MM.1S (cell line): ENCODE results near the gene HSD17B11.

Source experiments
- DNase-seq: peaks from one replicate; pipeline ENCODE4 v3.0.0-alpha.2; 2015
- H2AFZ ChIP-seq: fragments of 300-600 bp; sonication (generic); 2 replicates; pipeline ENCODE4 v1.6.0; 2016; ENCODE audit warnings: antibody characterized with exemption, low read length
- H3F3A ChIP-seq: fragments of 300-600 bp; sonication (generic); 2 replicates; pipeline ENCODE4 v1.6.1; 2016; ENCODE audit warnings: mild to moderate bottlenecking, antibody characterized with exemption, low read length, moderate library complexity, mixed read lengths; ENCODE audit not compliant: insufficient read depth
- H3K27ac ChIP-seq: fragments of 300-600 bp; sonication (generic); 2 replicates; pipeline ENCODE4 v1.5.1; 2016; ENCODE audit warnings: mild to moderate bottlenecking, low read length
- H3K27me3 ChIP-seq: fragments of 300-600 bp; sonication (generic); replicated peaks from 2 replicates; pipeline ENCODE4 v1.6.0; 2016; ENCODE audit warnings: low read length; ENCODE audit not compliant: insufficient read depth
- H3K36me3 ChIP-seq: fragments of 300-600 bp; sonication (generic); replicated peaks from 2 replicates; pipeline ENCODE4 v1.6.1; 2016; ENCODE audit warnings: mild to moderate bottlenecking, low read length, mixed read lengths; ENCODE audit not compliant: insufficient read depth
- H3K4me1 ChIP-seq: fragments of 300-600 bp; sonication (generic); 2 replicates; pipeline ENCODE4 v1.6.1; 2016; ENCODE audit warnings: low read length, mixed read lengths
- H3K4me2 ChIP-seq: fragments of 300-600 bp; sonication (generic); 2 replicates; pipeline ENCODE4 v1.6.0; 2016; ENCODE audit warnings: low read depth, low read length
- H3K4me3 ChIP-seq: fragments of 300-600 bp; sonication (generic); 2 replicates; pipeline ENCODE4 v1.5.1; 2016; ENCODE audit warnings: low read length, mixed read lengths
- H3K79me2 ChIP-seq: fragments of 300-600 bp; sonication (generic); 2 replicates; pipeline ENCODE4 v1.6.1; 2016; ENCODE audit warnings: mixed run types, low read length, mixed read lengths
- H3K9ac ChIP-seq: fragments of 300-600 bp; sonication (generic); 2 replicates; pipeline ENCODE4 v1.6.1; 2016; ENCODE audit warnings: low read length, mixed read lengths
- H3K9me2 ChIP-seq: fragments of 300-600 bp; sonication (generic); replicated peaks from 2 replicates; pipeline ENCODE4 v1.6.1; 2016; ENCODE audit warnings: mild to moderate bottlenecking, low read length, mixed read lengths; ENCODE audit not compliant: insufficient read depth
- H3K9me3 ChIP-seq: fragments of 300-600 bp; sonication (generic); replicated peaks from 2 replicates; pipeline ENCODE4 v1.6.1; 2016; ENCODE audit warnings: mild to moderate bottlenecking, low read length, mixed read lengths; ENCODE audit not compliant: insufficient read depth
- H4K20me1 ChIP-seq: fragments of 300-600 bp; sonication (generic); 2 replicates; pipeline ENCODE4 v1.6.1; 2016; ENCODE audit warnings: mild to moderate bottlenecking, low read length, moderate library complexity, mixed read lengths; ENCODE audit not compliant: insufficient read depth
- CTCF ChIP-seq: fragments of 300-600 bp; sonication (generic); IDR thresholded peaks from 2 replicates; pipeline ENCODE4 v1.5.1; 2016; ENCODE audit warnings: antibody characterized with exemption, low read length, mixed read lengths
- EZH2 ChIP-seq: fragments of 300-600 bp; sonication (generic); optimal IDR thresholded peaks from 2 replicates; pipeline ENCODE3; 2017; ENCODE audit warnings: low read depth, mild to moderate bottlenecking, antibody characterized with exemption, low read length, mixed read lengths
- EZH2phosphoT487 ChIP-seq: fragments of 300-600 bp; sonication (generic); IDR thresholded peaks from 2 replicates; pipeline ENCODE4 v1.6.1; 2018; ENCODE audit warnings: antibody characterized with exemption, low read length

The HSD17B11 gene

GRCh38 chr4:87416965-87417364 is 26.0 kb upstream of the HSD17B11 start:
- Histone ChIP-seq H3K9ac (no peak overlapping the region), H3K9me2 (no peaks in the 10 kb centered on the region), H3K4me2 (no peak overlapping the region), H2AFZ (no peak overlapping the region), H3K4me3 (no peak overlapping the region), H3K9me3 (no peaks in the 10 kb centered on the region), H3K36me3 (no peaks in the 10 kb centered on the region), H3K79me2 (no peaks in the 10 kb centered on the region), H3F3A (no peaks in the 10 kb centered on the region), H3K4me1 (no peaks in the 10 kb centered on the region), H3K27me3 (no peaks in the 10 kb centered on the region), H4K20me1 (no peaks in the 10 kb centered on the region), H3K27ac (no peak overlapping the region)
- no peak for TF ChIP-seq CTCF
- DNase-seq = no peak

- Histone ChIP-seq H3K79me2 (no peaks in the 10 kb centered on the region), H3F3A (no peaks in the 10 kb centered on the region), H3K9ac (no peak overlapping the region), H4K20me1 (no peaks in the 10 kb centered on the region), H3K36me3 (no peaks in the 10 kb centered on the region), H2AFZ (no peak overlapping the region), H3K9me3 (no peaks in the 10 kb centered on the region), H3K27ac (no peak overlapping the region), H3K27me3 (no peaks in the 10 kb centered on the region), H3K4me2 (no peak overlapping the region), H3K4me1 (no peaks in the 10 kb centered on the region), H3K9me2 (no peaks in the 10 kb centered on the region), H3K4me3 (no peak overlapping the region)
- TF ChIP-seq CTCF (no peak), EZH2 (no peak), EZH2phosphoT487 (no peak)
- no peak for DNase-seq
Observed at GRCh38 chr4:87414816-87415215, 23.8 kb upstream of the HSD17B11 start.

- H3K9me3 ChIP-seq = no peaks in the 10 kb centered on the region
- no peak overlapping the region for H2AFZ ChIP-seq
- H3K79me2 ChIP-seq = no peaks in the 10 kb centered on the region
Observed at GRCh38 chr4:87410679-87411078, 19.7 kb upstream of the HSD17B11 start.

More at GRCh38 chr4:87410679-87411078, 19.7 kb upstream of the HSD17B11 start:
- Histone ChIP-seq H4K20me1 (no peaks in the 10 kb centered on the region), H3K27me3 (no peaks in the 10 kb centered on the region), H3F3A (no peaks in the 10 kb centered on the region), H3K36me3 (no peaks in the 10 kb centered on the region), H3K4me2 (no peak overlapping the region), H3K27ac (no peak overlapping the region), H3K4me1 (no peaks in the 10 kb centered on the region), H3K4me3 (no peak overlapping the region), H3K9me2 (no peaks in the 10 kb centered on the region), H3K9ac (no peak overlapping the region)
- TF ChIP-seq EZH2phosphoT487 (no peak), CTCF (no peak), EZH2 (no peak)
- no peak for DNase-seq
